H1 (cell line): ENCODE data around the gene PPIL6.

Experiments
- CTCF ChIP-seq, 3 experiments: IDR thresholded peaks; 1 replicate in 2 of 3; 2 replicates in 1 of 3; pipeline versions ENCODE4 v1.5.1 to v1.6.1; 2011; ENCODE audit warnings: low read length in 3 of 3, mild to moderate bottlenecking in 3 of 3, inconsistent platforms in 2 of 3, low read depth in 1 of 3, moderate library complexity in 1 of 3; ENCODE audit not compliant: insufficient read depth in 1 of 3; ENCODE audit errors: control extremely low read depth in 1 of 3
- POLR2AphosphoS5 ChIP-seq: IDR thresholded peaks from 2 replicates; pipeline ENCODE4 v1.6.1; 2011; ENCODE audit warnings: low read depth, low read length
- RAD21 ChIP-seq, 2 experiments: IDR thresholded peaks in 1 of 2; conservative IDR thresholded peaks in 1 of 2; 2 replicates each; pipeline ENCODE4 v1.6.1; 2011; ENCODE audit warnings: low read depth in 2 of 2, low read length in 2 of 2, improper control_type of control experiment in 1 of 2, inconsistent platforms in 1 of 2, mild to moderate bottlenecking in 1 of 2, moderate library complexity in 1 of 2
- SUZ12 ChIP-seq: fragments of 200-600 bp; sonication (generic); IDR thresholded peaks from 2 replicates; pipeline ENCODE4 v1.6.1; 2012; ENCODE audit warnings: mild to moderate bottlenecking, inconsistent platforms, low read length, moderate library complexity, mixed read lengths
- TAF1 ChIP-seq: IDR thresholded peaks from 2 replicates; pipeline ENCODE4 v1.6.1; 2011; ENCODE audit warnings: mild to moderate bottlenecking, low read depth, low read length
- YY1 ChIP-seq: IDR thresholded peaks from 2 replicates; pipeline ENCODE4 v1.6.1; 2011; ENCODE audit warnings: low read depth, mild to moderate bottlenecking, low read length

GRCh38 chr6:109373762-109374161 is 66.7 kb downstream of the PPIL6 start:
- TF ChIP-seq SUZ12 (no peak), CTCF (IDR thresholded peaks at IDR 0.05; ENCODE audit: control extremely low read depth in 1 of 3, insufficient read depth in 1 of 3, low read depth in 1 of 3, low read length in 3 of 3) (no peak), RAD21 (IDR thresholded peaks at IDR 0.05 in 1 of 2, conservative IDR thresholded peaks at IDR 0.05 in 1 of 2; ENCODE audit: low read depth in 2 of 2, low read length in 2 of 2) (no peak), YY1 (no peak), POLR2AphosphoS5 (no peak), TAF1 (no peak)
